GOT3 (cell line): ENCODE results near the gene TMC3.

Source experiments
- DNase-seq: peaks from one replicate; lab custom pipeline; 2025; ENCODE audit warnings: mixed read lengths; lab: John Stamatoyannopoulos, UW

Gene TMC3

GRCh38 chr15:81321667-81322066, 52.3 kb downstream of the TMC3 start:
- DNase-seq = no peak

GRCh38 chr15:81317642-81318017, 56.4 kb downstream of the TMC3 start:
- DNase-seq = no peak

GRCh38 chr15:81316267-81316666, 57.7 kb downstream of the TMC3 start:
- no peak for DNase-seq

GRCh38 chr15:81315452-81316175, 58.4 kb downstream of the TMC3 start:
- no peak for DNase-seq

GRCh38 chr15:81314378-81314777, 59.6 kb downstream of the TMC3 start:
- DNase-seq = no peak

GRCh38 chr15:81313686-81314085, 60.3 kb downstream of the TMC3 start:
- no peak for DNase-seq

- peak; percentile 62 for DNase-seq
Observed at GRCh38 chr15:81312790-81313543, 61.0 kb downstream of the TMC3 start.

- DNase-seq = no peak
Observed at GRCh38 chr15:81311752-81312464, 62.1 kb downstream of the TMC3 start.

- DNase-seq = no peak
Observed at GRCh38 chr15:81310480-81310879, 63.5 kb downstream of the TMC3 start.

- DNase-seq = no peak
Observed at GRCh38 chr15:81309647-81310450, 64.2 kb downstream of the TMC3 start.

GRCh38 chr15:81308260-81308659, 65.8 kb downstream of the TMC3 start:
- no peak for DNase-seq

- DNase-seq = no peak
Observed at GRCh38 chr15:81304226-81304625, 69.8 kb downstream of the TMC3 start.

- no peak for DNase-seq
Observed at GRCh38 chr15:81303244-81304225, 70.5 kb downstream of the TMC3 start.

- DNase-seq = no peak
Observed at GRCh38 chr15:81302701-81303109, 71.3 kb downstream of the TMC3 start.

- DNase-seq = no peak
Observed at GRCh38 chr15:81301815-81302399, 72.1 kb downstream of the TMC3 start.

- DNase-seq = no peak
Observed at GRCh38 chr15:81301385-81301784, 72.6 kb downstream of the TMC3 start.

- no peak for DNase-seq
Observed at GRCh38 chr15:81299630-81300273, 74.3 kb downstream of the TMC3 start.

GRCh38 chr15:81299156-81299555, 74.9 kb downstream of the TMC3 start:
- no peak for DNase-seq

GRCh38 chr15:81298611-81299010, 75.4 kb downstream of the TMC3 start:
- no peak for DNase-seq
